Stimulated activated CD4-positive, alpha-beta T cell treated with anti-CD3 and anti-CD28 coated beads, Interleukin-12 subunit alpha, Interleukin-12 subunit beta, amount 100 ng/mL, for 48 hours (primary cell): ENCODE results near the gene HDAC4.

Experiments
- DNase-seq, 3 donors: peaks; one replicate each; pipeline ENCODE4 v3.0.0-alpha.2; 2020; ENCODE audit warnings: low read depth in 2 of 3, low spot score in 1 of 3

The HDAC4 gene

DNA sequence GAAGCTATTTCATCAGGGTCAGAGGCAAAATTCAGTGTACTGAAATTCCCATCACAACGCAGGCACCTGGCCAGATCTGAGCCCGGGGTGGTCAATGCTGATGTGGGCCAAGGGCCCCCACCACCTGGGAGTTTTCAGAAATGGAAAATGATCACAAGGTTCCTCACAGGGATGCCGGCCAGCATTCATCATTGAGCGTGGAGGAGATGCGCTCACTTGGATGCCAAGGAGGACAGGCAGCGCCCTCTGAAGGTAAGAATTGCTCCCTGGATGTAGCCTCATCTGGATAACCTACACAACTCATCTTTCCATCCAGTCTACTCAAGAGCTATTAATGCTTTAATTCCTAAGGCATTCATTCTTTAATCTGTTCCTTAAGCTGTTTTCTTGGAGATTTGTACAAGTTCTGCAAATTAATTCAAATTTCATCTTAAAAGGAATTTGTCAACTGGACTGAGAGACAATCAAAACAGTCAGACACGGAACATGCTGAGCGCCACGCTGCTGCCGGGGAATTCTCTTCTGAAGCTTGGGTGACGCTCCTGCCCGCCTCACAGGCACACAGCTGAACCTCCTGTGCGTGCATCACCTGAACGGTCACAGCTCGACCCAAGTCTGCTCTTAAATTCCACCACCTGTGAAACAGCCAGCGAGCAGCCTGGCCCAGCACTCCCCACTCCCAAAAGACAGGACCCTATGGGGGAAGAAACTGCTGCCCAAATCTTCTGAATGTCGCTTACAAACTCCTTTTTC lies 206.7 kb downstream of the HDAC4 start:
- no peak for DNase-seq

GRCh38 chr2:239193401-239193811 lies 207.4 kb downstream of the HDAC4 start:
- no peak for DNase-seq

DNA sequence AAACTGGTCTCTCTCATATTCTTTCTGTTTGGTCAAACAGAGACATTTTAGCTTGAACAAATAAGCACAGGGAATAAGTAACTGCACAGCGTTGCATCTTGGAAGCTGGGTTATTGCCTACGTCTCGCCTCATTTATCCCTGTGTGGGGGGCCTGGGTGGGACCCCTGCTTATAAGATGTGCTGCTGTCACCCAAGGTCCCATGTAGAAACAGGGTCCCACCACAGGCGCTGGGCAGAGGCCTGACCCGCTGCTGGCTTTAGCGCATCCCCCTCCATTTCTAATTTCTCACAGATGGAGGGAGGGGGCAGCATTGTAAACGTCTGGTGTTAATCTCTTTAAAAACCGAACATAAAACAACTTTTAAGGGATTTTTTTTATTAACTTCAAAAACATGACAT lies 207.8 kb downstream of the HDAC4 start:
- DNase-seq, result no peak

DNA sequence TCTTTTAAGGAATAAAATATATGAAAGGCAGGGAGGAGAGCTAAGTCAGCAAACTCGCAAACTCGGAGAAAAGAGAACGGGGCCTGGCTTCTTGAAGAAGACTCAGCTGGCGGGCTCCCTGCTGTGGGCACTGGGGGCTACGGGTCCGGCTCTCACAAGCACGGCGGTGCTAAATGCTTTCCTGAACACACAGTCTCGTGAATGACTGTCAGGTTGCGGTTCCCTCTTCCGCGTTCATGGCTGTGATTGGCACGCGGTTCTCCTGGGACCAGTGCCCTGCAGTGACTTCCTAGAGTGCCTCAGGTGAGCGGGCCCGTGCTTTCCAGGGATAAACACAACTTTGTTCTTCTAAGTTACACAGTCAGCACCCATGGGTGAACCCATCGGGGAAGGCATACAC lies 208.4 kb downstream of the HDAC4 start:
- no peak for DNase-seq

- no peak for DNase-seq
These were observed 209.6 kb downstream of the HDAC4 start for GRCh38 chr2:239190921-239191885.

DNA sequence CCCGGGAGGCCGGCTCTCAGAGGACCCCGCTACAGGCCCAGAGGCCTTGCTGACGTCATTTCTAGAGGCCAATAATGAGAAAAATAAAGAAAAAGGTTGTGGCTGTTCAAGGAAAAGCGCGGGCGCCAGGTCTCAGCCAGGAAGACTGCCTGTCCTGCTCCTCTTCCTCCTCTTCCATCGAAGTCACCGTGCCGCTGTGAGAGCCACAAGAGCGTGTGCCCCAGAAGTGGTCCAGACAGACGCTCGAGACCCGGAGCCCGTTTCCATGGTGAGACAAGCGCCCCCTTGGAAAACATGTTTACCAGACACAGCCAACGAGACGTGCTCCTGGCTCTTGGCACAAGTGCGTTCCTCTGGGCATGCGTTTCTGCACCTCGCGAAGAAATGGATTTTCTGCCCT lies 210.5 kb downstream of the HDAC4 start:
- DNase-seq, result no peak

DNA sequence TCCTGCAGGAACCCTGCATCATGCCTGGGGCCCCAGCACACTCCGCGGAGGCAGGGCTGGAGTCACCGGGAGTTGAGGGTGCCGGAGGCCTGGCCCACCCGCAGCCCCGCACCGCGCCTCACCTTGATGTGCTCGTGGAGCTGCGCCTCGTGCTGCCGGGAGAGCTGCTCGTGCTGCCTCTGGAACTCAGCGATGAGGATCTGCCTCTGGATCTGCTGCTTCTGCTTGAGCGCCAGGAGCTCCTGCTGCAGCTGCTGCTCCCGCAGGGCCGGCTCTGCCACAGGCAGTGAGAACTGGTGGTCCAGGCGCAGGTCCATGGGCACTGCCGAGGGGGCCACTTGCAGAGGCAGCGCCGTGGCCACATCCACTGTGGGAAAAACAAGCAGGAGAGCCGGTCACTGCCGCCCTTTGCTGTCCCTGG lies 211.1 kb downstream of the HDAC4 start:
- no peak for DNase-seq

GRCh38 chr2:239188536-239188935 lies 212.3 kb downstream of the HDAC4 start:
- no peak for DNase-seq

GRCh38 chr2:239187464-239188253 lies 213.2 kb downstream of the HDAC4 start:
- no peak for DNase-seq

DNA sequence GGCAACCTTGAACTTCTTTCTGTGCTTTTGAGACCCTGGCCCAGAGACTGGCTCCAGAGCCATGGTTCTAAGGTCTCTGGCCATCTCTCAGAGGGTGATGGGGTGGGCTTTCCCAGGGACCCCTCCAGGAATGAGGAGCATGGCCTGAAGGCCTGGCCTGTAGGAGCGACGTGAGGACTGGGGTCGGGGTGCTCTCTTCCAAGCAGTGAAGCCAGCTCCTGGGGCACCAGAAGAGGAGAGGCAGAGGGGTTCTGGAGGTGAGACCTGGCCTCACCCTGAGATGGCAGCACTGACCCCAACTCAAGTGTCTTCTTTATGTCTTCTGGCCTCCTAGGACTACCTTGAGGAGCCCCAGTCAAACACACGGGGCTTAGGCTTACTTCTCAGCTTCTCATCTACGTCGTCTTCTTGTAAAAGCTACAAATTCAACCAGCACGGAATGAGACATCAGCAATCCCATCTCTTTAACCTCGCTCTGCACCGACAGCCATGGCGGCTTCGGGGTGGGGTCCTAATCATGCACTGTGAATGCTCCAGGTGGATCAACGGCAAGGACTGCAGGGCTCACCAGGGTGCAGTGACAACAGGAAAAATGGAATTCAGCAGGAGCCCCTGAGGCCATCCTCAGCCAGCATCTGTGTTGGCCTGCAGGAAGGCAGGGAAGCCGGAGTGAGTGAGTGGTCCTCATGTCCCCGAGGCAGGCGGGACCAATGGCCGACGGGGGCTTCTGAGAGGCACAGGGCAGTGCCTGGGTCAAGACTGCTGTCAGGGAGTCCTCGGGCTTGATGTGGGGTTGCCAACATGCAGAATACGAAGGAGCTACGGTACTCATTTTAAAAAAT lies 214.1 kb downstream of the HDAC4 start:
- DNase-seq, result no peak

GRCh38 chr2:239184968-239185903 lies 215.6 kb downstream of the HDAC4 start:
- no peak for DNase-seq

DNA sequence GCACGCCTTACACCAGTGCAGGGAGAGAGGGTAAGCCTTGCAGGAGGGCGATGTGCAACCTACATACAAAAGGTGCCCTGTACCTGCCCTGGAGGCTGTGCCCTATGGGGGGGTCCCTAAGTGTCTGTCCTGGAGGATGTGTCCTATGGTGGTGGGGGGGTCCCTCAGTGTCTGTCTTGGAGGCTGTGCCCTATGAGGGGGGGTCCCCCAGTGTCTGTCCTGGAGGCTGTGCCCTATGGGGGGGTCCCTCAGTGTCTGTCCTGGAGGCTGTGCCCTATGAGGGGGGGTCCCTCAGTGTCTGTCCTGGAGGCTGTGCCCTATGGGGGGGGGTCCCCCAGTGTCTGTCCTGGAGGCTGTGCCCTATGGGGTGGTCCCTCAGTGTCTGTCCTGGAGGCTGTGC lies 216.6 kb downstream of the HDAC4 start:
- no peak for DNase-seq

DNA sequence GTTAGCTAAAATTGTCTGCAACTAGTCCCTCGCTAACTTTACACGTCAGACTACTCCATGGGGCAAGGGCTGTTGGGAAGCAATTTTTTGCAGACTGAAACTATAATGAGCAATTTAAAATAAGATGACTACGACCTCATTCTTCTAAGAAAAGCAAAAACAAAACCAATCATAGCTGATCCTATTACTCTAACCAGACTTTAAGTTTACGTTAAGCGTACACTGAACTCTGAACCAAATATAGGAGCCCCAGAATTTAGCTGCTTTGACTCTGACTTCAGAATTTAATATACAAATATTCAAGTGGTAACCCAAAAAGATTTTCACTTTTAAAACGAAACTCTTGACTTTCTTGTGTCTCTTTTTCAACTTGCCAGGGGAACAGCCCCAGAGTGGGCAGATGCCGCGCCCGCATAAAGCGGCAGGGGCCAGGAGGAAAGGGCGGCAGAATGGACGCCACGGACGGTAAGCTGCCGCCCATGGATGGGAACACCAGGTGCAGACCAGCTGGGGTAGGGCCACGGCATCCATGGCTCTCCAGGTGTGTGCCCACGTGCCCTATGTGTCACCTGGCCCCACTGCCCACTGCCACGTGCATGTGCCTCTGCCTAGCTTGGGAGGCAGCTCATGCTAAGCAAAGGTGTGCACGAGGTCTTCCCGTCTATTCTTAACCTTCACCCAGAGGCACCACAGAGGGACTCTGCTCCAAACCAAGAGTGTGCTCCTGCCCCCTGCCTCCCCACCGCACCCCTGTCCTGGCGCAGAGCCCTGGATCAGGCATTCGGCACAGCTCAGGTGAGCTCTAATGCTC lies 217.6 kb downstream of the HDAC4 start:
- no peak for DNase-seq

- DNase-seq, result no peak
These were observed 218.8 kb downstream of the HDAC4 start for GRCh38 chr2:239181903-239182581.

GRCh38 chr2:239181074-239181902 lies 219.5 kb downstream of the HDAC4 start:
- no peak for DNase-seq

- DNase-seq, result no peak
These were observed 220.2 kb downstream of the HDAC4 start for GRCh38 chr2:239180526-239181073.

DNA sequence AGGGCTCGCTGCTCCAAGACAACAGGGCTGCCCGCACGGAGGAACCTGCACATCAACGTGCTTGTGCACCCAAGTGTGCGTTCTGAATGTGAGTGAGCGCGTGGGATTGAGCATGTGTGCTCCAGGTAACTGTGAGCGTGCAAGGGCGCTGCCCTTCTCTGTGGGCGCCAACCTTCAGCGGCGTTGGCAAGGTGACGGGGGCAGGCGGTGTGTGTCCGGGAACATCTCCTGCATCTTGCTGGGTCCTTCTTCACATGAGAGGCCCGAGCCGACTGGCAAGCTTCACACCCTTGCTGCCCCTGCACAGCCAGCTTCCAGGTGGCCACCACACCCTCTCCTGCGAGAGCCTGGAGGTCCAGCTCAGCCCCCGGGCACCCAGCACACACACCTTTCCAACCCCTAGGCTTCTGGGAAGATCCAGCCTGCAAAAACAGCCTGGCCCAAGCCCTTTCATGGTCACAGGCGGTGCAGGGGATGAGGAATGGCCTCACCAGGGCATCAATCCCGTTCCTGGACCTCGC lies 220.9 kb downstream of the HDAC4 start:
- DNase-seq, result no peak
